Stimulated activated CD8-positive, alpha-beta memory T cell treated with anti-CD3 and anti-CD28 coated beads, Interleukin-2, amount 100 ng/mL, for 48 hours (primary cell): Measurements from ENCODE around the gene AWAT2.
"Not testable (repeated sequence)": the region's sequence is repeated elsewhere in the genome, so short reads cannot be mapped to it uniquely, and the experiment has no call there.

Source experiments
- DNase-seq, 2 donors: peaks; one replicate each; pipeline ENCODE4 v3.0.0-alpha.2; 2020; ENCODE audit warnings: low read depth in 2 of 2

AWAT2 gene

GRCh38 chrX:70041993-70042392 lies 7.7 kb downstream of the AWAT2 start:
- no peak for DNase-seq

GRCh38 chrX:70039758-70040157 lies 10.0 kb downstream of the AWAT2 start:
- DNase-seq = no peak

GRCh38 chrX:70038951-70039350 lies 10.8 kb downstream of the AWAT2 start:
- no peak for DNase-seq

GRCh38 chrX:70038515-70038914 lies 11.2 kb downstream of the AWAT2 start:
- DNase-seq = no peak

GRCh38 chrX:70034646-70035045 lies 15.1 kb downstream of the AWAT2 start:
- DNase-seq = no peak

GRCh38 chrX:70033348-70034051 lies 16.2 kb downstream of the AWAT2 start:
- peak in 1 of 2 donors; percentile 10 for DNase-seq

GRCh38 chrX:70032792-70033191 lies 16.9 kb downstream of the AWAT2 start:
- no peak for DNase-seq

- peak in 1 of 2 donors; percentile 9 for DNase-seq
Measured at GRCh38 chrX:70030301-70030767, 19.4 kb downstream of the AWAT2 start.

- no peak for DNase-seq
Measured at GRCh38 chrX:70029863-70030262, 19.9 kb downstream of the AWAT2 start.

GRCh38 chrX:70026851-70027200 lies 22.9 kb downstream of the AWAT2 start:
- DNase-seq = no peak

- DNase-seq = no peak
Measured at GRCh38 chrX:70026112-70026850, 23.5 kb downstream of the AWAT2 start.

- DNase-seq = no peak
Measured at GRCh38 chrX:70025464-70025863, 24.3 kb downstream of the AWAT2 start.

GRCh38 chrX:70022616-70023015 lies 27.1 kb downstream of the AWAT2 start:
- DNase-seq = no peak

- no peak for DNase-seq
Measured at GRCh38 chrX:70016513-70016912, 33.2 kb downstream of the AWAT2 start.

GRCh38 chrX:70013466-70014381 lies 36.0 kb downstream of the AWAT2 start:
- no peak for DNase-seq

- DNase-seq = no peak
Measured at GRCh38 chrX:70012756-70013155, 37.0 kb downstream of the AWAT2 start.

GRCh38 chrX:70009970-70010369 lies 39.8 kb downstream of the AWAT2 start:
- DNase-seq = no peak

GRCh38 chrX:70009049-70009448 lies 40.7 kb downstream of the AWAT2 start:
- no peak for DNase-seq

GRCh38 chrX:70007946-70008345 lies 41.8 kb downstream of the AWAT2 start:
- no peak for DNase-seq

GRCh38 chrX:70001708-70002341 lies 47.9 kb downstream of the AWAT2 start:
- no peak for DNase-seq

- DNase-seq = no peak
Measured at GRCh38 chrX:70001269-70001668, 48.5 kb downstream of the AWAT2 start.

- not testable (repeated sequence) for DNase-seq
Measured at GRCh38 chrX:69998299-69998698, 51.4 kb downstream of the AWAT2 start.
